AG10803 (cell line): ENCODE data around the gene NRSN2.
A peak's percentile ranks its signal among the peaks of the same experiment; 100 is the strongest.

Source experiments
- DNase-seq: peaks from one replicate; pipeline ENCODE4 v3.0.0; 2010; ENCODE audit warnings: low read depth
- H3K4me3 ChIP-seq: 2 replicates; pipeline ENCODE4 v1.5.1; 2011; ENCODE audit warnings: mild to moderate bottlenecking, low read length, control low read depth
- CTCF ChIP-seq: conservative IDR thresholded peaks from 2 replicates; pipeline ENCODE4 v1.5.1; 2011; ENCODE audit warnings: mild to moderate bottlenecking, low read length, control low read depth, inconsistent platforms

NRSN2 gene

DNA sequence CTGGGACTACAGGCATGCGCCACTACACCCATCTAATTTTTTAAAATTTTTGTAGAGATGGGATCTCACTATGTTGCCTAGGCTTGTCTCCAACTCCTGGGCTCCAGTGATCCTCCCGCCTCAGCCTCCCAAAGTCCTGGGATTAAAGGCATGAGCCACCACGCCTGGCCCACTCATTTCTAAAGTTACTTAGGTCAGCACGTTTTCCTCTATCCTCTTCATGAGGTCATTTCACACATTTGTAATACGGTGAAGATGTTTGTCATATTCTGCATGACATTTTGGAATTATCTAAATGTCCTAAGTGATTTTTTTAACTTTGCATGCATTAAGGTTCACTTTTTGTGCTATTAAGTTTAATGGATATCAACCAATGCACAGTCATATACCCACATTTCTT is 33.5 kb upstream of the NRSN2 start:
- TF ChIP-seq CTCF: no peak
- H3K4me3 ChIP-seq: no peak overlapping the region
- DNase-seq: no peak

- H3K4me3 ChIP-seq: no peak overlapping the region
- TF ChIP-seq CTCF: no peak
- peak; percentile 73 for DNase-seq
These were observed 33.0 kb upstream of the NRSN2 start for GRCh38 chr20:313948-314347.

DNA sequence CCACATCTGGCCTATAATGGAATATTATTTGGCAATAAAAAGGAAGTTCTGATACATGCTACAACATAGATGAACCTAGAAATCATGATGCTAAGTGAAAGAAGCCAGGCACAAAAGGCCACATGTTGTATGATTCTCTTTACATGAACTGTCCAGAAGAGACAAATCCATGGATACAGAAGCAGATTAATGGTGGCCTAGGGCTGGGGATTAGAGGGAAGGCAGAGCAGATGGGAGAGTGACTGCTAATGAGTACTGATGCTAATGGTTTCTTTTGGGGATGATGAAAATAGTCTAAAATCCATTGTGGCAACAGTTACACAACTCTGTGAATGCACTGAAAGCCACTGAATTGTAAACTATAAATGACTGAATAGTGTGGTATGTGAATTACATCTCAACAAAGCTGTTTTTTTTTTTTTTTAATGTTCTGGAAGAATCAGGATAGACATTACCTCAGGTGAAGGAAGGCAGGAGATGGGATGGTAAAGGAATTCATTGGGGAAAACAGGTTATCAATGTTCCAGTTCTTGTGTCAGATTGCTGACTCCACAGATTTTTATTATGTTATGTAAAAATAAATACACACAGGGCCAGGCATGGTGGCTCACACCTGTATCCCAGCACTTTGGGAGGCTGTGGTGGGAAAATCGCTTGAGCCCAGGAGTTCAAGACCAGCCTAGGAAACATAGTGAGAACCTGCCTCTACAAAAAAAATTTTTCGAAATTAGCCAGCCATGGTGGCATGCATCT is 30.4 kb upstream of the NRSN2 start:
- peak; percentile 90 for DNase-seq
- TF ChIP-seq CTCF: no peak
- no peak overlapping the region for H3K4me3 ChIP-seq

- H3K4me3 ChIP-seq: peak overlapping the region; percentile 89
- DNase-seq: peak; percentile 78
- peak; percentile 51 for TF ChIP-seq CTCF
These were observed 22.5 kb upstream of the NRSN2 start for GRCh38 chr20:324177-325044.

DNA sequence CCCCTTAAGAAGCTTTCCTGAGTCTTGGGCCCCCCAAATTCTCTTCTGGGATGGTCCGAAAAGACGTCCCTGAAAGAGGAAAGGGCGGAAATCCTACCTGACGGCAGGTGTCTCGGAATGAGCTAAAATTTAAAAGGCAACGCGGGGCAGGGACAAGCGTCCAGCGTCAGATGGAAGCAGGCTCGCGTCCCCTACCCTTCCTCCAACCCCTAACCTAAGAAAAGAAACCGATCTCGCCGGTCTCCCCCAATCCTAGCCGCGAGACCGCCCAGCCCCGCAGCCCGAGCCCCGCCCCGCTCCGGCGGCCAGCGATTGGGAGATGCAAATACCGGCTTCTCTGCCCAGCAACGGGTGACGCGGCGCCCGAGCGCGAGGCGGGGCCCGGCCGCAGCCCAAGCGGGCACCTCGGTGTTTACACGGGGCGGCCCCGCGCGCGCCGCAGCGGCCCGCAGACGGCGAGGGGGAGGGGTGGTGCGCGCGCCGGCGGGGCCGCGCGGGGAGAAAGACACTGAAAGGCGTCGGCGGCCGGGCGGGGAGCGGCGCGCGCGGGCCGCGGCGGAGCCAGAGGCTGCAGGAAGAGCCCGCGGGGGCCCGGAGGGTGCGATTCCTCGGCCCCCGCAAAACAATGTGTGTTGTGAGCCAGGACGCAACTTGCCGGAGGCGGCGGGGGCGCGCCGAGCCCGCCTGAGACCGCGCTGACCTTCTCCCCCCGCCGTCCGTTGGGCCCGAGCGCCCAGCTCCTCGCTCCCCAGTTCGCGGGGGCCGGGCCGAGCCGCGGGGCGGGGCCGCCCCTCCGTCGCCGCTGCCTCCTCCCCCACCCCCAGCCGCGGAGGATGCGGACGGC is 21.6 kb upstream of the NRSN2 start, which contains the start of gene SOX12:
SOX12 (plus strand) TSS at position 508 of the 844 bp plus-strand sequence. CDS start 373 bp downstream, outside the sequence.
- H3K4me3 ChIP-seq: peak within 1 kb of the TSS; percentile 89
- no peak for TF ChIP-seq CTCF
- peak; percentile 89 for DNase-seq

GRCh38 chr20:325889-326644 is 20.8 kb upstream of the NRSN2 start:
- peak; percentile 60 for DNase-seq
- H3K4me3 ChIP-seq: peak overlapping the region; percentile 86
- no peak for TF ChIP-seq CTCF
